ENCODE data around the gene MSI2.

Gene MSI2

GRCh38 chr17:57282296-57282695 is 26.0 kb downstream of the MSI2 start:
- H4K8ac ChIP-seq (ENCODE audit: low read depth, low read length) = no peak overlapping the region
- H3K14ac ChIP-seq (ENCODE audit: low read length) = no peak overlapping the region
- no peak overlapping the region for H2BK5ac ChIP-seq (ENCODE audit: low read length)
- no peak overlapping the region for H4K91ac ChIP-seq (ENCODE audit: low read depth, low read length, poor library complexity)
- H2AFZ ChIP-seq (ENCODE audit: low read length) = no peak overlapping the region
- no peak for DNase-seq (ENCODE audit: low spot score)
- whole genome bisulfite sequencing, 2 donors (ENCODE audit: extremely low coverage in 2 of 2, insufficient read length in 2 of 2, insufficient replicate concordance in 1 of 2) = no CpG with 5 or more reads among the region's 1 CpG
- no peak overlapping the region for H3K18ac ChIP-seq (ENCODE audit: low read length)
- peaks cover 10 to 56% of the 10 kb centered on the region in 2 donors for H3K36me3 ChIP-seq (replicated peaks in 1 of 2; ENCODE audit: control insufficient read depth in 2 of 2, insufficient read depth in 2 of 2, low read length in 2 of 2)
- H3K79me1 ChIP-seq (ENCODE audit: low read depth, low read length) = peaks cover 6% of the 10 kb centered on the region
- no peaks in the 10 kb centered on the region for H3K9me3 ChIP-seq (replicated peaks in 1 of 2; ENCODE audit: control insufficient read depth in 2 of 2, insufficient read depth in 1 of 2, low read depth in 1 of 2, low read length in 2 of 2)
- no peak overlapping the region for H3K4ac ChIP-seq (ENCODE audit: low read length)
- no peaks in the 10 kb centered on the region for H3K27me3 ChIP-seq (ENCODE audit: control insufficient read depth in 3 of 3, insufficient read depth in 3 of 3, low read depth in 1 of 3, low read length in 3 of 3)
- H3K9ac ChIP-seq (ENCODE audit: low read depth, low read length, poor library complexity) = no peak overlapping the region
- H2BK15ac ChIP-seq (ENCODE audit: low read length) = no peak overlapping the region
- H2BK12ac ChIP-seq (ENCODE audit: low read length) = no peak overlapping the region
- H2BK120ac ChIP-seq (ENCODE audit: low read depth, low read length) = no peak overlapping the region
- no peak overlapping the region for H2AK5ac ChIP-seq (ENCODE audit: low read depth, low read length)
- H3K4me1 ChIP-seq (ENCODE audit: control insufficient read depth in 2 of 2, insufficient read depth in 1 of 2, low read depth in 1 of 2, low read length in 2 of 2) = peaks cover 42 to 59% of the 10 kb centered on the region in 2 donors
- no peak overlapping the region for H3K4me2 ChIP-seq (ENCODE audit: insufficient read depth, low read length, poor library complexity, severe bottlenecking)
- no peak overlapping the region for H3K4me3 ChIP-seq (ENCODE audit: low read length in 2 of 2)
- H3K23ac ChIP-seq (ENCODE audit: low read depth, low read length, poor library complexity) = no peak overlapping the region
- no peak overlapping the region for H3K27ac ChIP-seq (replicated peaks; ENCODE audit: low read length)

- H2BK12ac ChIP-seq (ENCODE audit: low read length) = no peak overlapping the region
- H3K9ac ChIP-seq (ENCODE audit: low read depth, low read length, poor library complexity) = no peak overlapping the region
- peaks cover 52 to 70% of the 10 kb centered on the region in 2 donors for H3K4me1 ChIP-seq (ENCODE audit: control insufficient read depth in 2 of 2, insufficient read depth in 1 of 2, low read depth in 1 of 2, low read length in 2 of 2)
- H3K27ac ChIP-seq (replicated peaks; ENCODE audit: low read length) = peak overlapping the region; percentile 13
- peaks cover 10 to 56% of the 10 kb centered on the region in 2 donors for H3K36me3 ChIP-seq (replicated peaks in 1 of 2; ENCODE audit: control insufficient read depth in 2 of 2, insufficient read depth in 2 of 2, low read length in 2 of 2)
- H3K23ac ChIP-seq (ENCODE audit: low read depth, low read length, poor library complexity) = no peak overlapping the region
- no peak overlapping the region for H3K4ac ChIP-seq (ENCODE audit: low read length)
- H3K4me2 ChIP-seq (ENCODE audit: insufficient read depth, low read length, poor library complexity, severe bottlenecking) = no peak overlapping the region
- H3K4me3 ChIP-seq (ENCODE audit: low read length in 2 of 2) = no peak overlapping the region
- H3K79me1 ChIP-seq (ENCODE audit: low read depth, low read length) = peaks cover 16% of the 10 kb centered on the region
- H2BK15ac ChIP-seq (ENCODE audit: low read length) = no peak overlapping the region
- no peak overlapping the region for H2BK5ac ChIP-seq (ENCODE audit: low read length)
- no peak overlapping the region for H2AK5ac ChIP-seq (ENCODE audit: low read depth, low read length)
- H4K8ac ChIP-seq (ENCODE audit: low read depth, low read length) = no peak overlapping the region
- no peak overlapping the region for H3K14ac ChIP-seq (ENCODE audit: low read length)
- no peak for DNase-seq (ENCODE audit: low spot score)
- no peak overlapping the region for H2AFZ ChIP-seq (ENCODE audit: low read length)
- H3K27me3 ChIP-seq (ENCODE audit: control insufficient read depth in 3 of 3, insufficient read depth in 3 of 3, low read depth in 1 of 3, low read length in 3 of 3) = no peaks in the 10 kb centered on the region
- no peak overlapping the region for H4K91ac ChIP-seq (ENCODE audit: low read depth, low read length, poor library complexity)
- H3K18ac ChIP-seq (ENCODE audit: low read length) = peak overlapping the region; percentile 67
- no peak overlapping the region for H2BK120ac ChIP-seq (ENCODE audit: low read depth, low read length)
- H3K9me3 ChIP-seq (replicated peaks in 1 of 2; ENCODE audit: control insufficient read depth in 2 of 2, insufficient read depth in 1 of 2, low read depth in 1 of 2, low read length in 2 of 2) = no peaks in the 10 kb centered on the region
- WGBS, 2 donors (ENCODE audit: extremely low coverage in 2 of 2, insufficient read length in 2 of 2, insufficient replicate concordance in 1 of 2) = no CpG with 5 or more reads among the region's 18 CpGs
Observed at GRCh38 chr17:57283203-57283971, 27.1 kb downstream of the MSI2 start.

GRCh38 chr17:57284583-57284982 is 28.3 kb downstream of the MSI2 start:
- H3K4me3 ChIP-seq (ENCODE audit: low read length in 2 of 2) = no peak overlapping the region
- H4K91ac ChIP-seq (ENCODE audit: low read depth, low read length, poor library complexity) = no peak overlapping the region
- no peak overlapping the region for H3K4ac ChIP-seq (ENCODE audit: low read length)
- H3K36me3 ChIP-seq (replicated peaks in 1 of 2; ENCODE audit: control insufficient read depth in 2 of 2, insufficient read depth in 2 of 2, low read length in 2 of 2) = peaks cover 6 to 52% of the 10 kb centered on the region in 2 donors
- peaks cover 60 to 72% of the 10 kb centered on the region in 2 donors for H3K4me1 ChIP-seq (ENCODE audit: control insufficient read depth in 2 of 2, insufficient read depth in 1 of 2, low read depth in 1 of 2, low read length in 2 of 2)
- H3K79me1 ChIP-seq (ENCODE audit: low read depth, low read length) = peaks cover 17% of the 10 kb centered on the region
- no peaks in the 10 kb centered on the region for H3K9me3 ChIP-seq (replicated peaks in 1 of 2; ENCODE audit: control insufficient read depth in 2 of 2, insufficient read depth in 1 of 2, low read depth in 1 of 2, low read length in 2 of 2)
- no peak overlapping the region for H3K18ac ChIP-seq (ENCODE audit: low read length)
- no peak overlapping the region for H3K27ac ChIP-seq (replicated peaks; ENCODE audit: low read length)
- no peak overlapping the region for H3K23ac ChIP-seq (ENCODE audit: low read depth, low read length, poor library complexity)
- H2BK12ac ChIP-seq (ENCODE audit: low read length) = no peak overlapping the region
- H3K9ac ChIP-seq (ENCODE audit: low read depth, low read length, poor library complexity) = no peak overlapping the region
- no peak overlapping the region for H4K8ac ChIP-seq (ENCODE audit: low read depth, low read length)
- no peak for DNase-seq (ENCODE audit: low spot score)
- H2AFZ ChIP-seq (ENCODE audit: low read length) = no peak overlapping the region
- H2BK5ac ChIP-seq (ENCODE audit: low read length) = no peak overlapping the region
- no peak overlapping the region for H2BK120ac ChIP-seq (ENCODE audit: low read depth, low read length)
- H3K4me2 ChIP-seq (ENCODE audit: insufficient read depth, low read length, poor library complexity, severe bottlenecking) = no peak overlapping the region
- WGBS, 2 donors (ENCODE audit: extremely low coverage in 2 of 2, insufficient read length in 2 of 2, insufficient replicate concordance in 1 of 2) = no CpG with 5 or more reads among the region's 3 CpGs
- no peak overlapping the region for H2AK5ac ChIP-seq (ENCODE audit: low read depth, low read length)
- no peaks in the 10 kb centered on the region for H3K27me3 ChIP-seq (ENCODE audit: control insufficient read depth in 3 of 3, insufficient read depth in 3 of 3, low read depth in 1 of 3, low read length in 3 of 3)
- no peak overlapping the region for H2BK15ac ChIP-seq (ENCODE audit: low read length)
- no peak overlapping the region for H3K14ac ChIP-seq (ENCODE audit: low read length)

- Histone ChIP-seq H3K27ac (replicated peaks; ENCODE audit: low read length) (peak overlapping the region; percentile 39), H3K4me1 (ENCODE audit: control insufficient read depth in 2 of 2, insufficient read depth in 1 of 2, low read depth in 1 of 2, low read length in 2 of 2) (peaks cover 61 to 72% of the 10 kb centered on the region in 2 donors)
Observed at GRCh38 chr17:57284984-57285646, 28.8 kb downstream of the MSI2 start.

More at GRCh38 chr17:57284984-57285646, 28.8 kb downstream of the MSI2 start:
- Histone ChIP-seq H3K9me3 (replicated peaks in 1 of 2; ENCODE audit: control insufficient read depth in 2 of 2, insufficient read depth in 1 of 2, low read depth in 1 of 2, low read length in 2 of 2) (no peaks in the 10 kb centered on the region), H3K18ac (ENCODE audit: low read length) (no peak overlapping the region), H3K79me1 (ENCODE audit: low read depth, low read length) (peaks cover 21% of the 10 kb centered on the region), H3K23ac (ENCODE audit: low read depth, low read length, poor library complexity) (no peak overlapping the region), H2BK15ac (ENCODE audit: low read length) (no peak overlapping the region), H2BK12ac (ENCODE audit: low read length) (no peak overlapping the region), H3K36me3 (replicated peaks in 1 of 2; ENCODE audit: control insufficient read depth in 2 of 2, insufficient read depth in 2 of 2, low read length in 2 of 2) (peaks cover 8 to 52% of the 10 kb centered on the region in 2 donors), H3K27me3 (ENCODE audit: control insufficient read depth in 3 of 3, insufficient read depth in 3 of 3, low read depth in 1 of 3, low read length in 3 of 3) (no peaks in the 10 kb centered on the region), H2AFZ (ENCODE audit: low read length) (no peak overlapping the region), H4K8ac (ENCODE audit: low read depth, low read length) (no peak overlapping the region), H3K4ac (ENCODE audit: low read length) (no peak overlapping the region), H2BK5ac (ENCODE audit: low read length) (no peak overlapping the region), H4K91ac (ENCODE audit: low read depth, low read length, poor library complexity) (no peak overlapping the region), H3K9ac (ENCODE audit: low read depth, low read length, poor library complexity) (no peak overlapping the region), H3K4me3 (ENCODE audit: low read length in 2 of 2) (no peak overlapping the region), H2AK5ac (ENCODE audit: low read depth, low read length) (no peak overlapping the region), H2BK120ac (ENCODE audit: low read depth, low read length) (no peak overlapping the region), H3K14ac (ENCODE audit: low read length) (no peak overlapping the region), H3K4me2 (ENCODE audit: insufficient read depth, low read length, poor library complexity, severe bottlenecking) (peak overlapping the region; percentile 27)
- no CpG with 5 or more reads among the region's 13 CpGs for WGBS, 2 donors (ENCODE audit: extremely low coverage in 2 of 2, insufficient read length in 2 of 2, insufficient replicate concordance in 1 of 2)
- DNase-seq (ENCODE audit: low spot score) = peak; percentile 45

Data from neuronal stem cell (in vitro differentiated cells).